Right hindlimb (tissue), 1 donor: ENCODE data around the gene JMJD6.

Experiments used
- DNase-seq: peaks from one replicate; pipeline ENCODE4 v3.0.0-alpha.2; 2018

The JMJD6 gene

DNA sequence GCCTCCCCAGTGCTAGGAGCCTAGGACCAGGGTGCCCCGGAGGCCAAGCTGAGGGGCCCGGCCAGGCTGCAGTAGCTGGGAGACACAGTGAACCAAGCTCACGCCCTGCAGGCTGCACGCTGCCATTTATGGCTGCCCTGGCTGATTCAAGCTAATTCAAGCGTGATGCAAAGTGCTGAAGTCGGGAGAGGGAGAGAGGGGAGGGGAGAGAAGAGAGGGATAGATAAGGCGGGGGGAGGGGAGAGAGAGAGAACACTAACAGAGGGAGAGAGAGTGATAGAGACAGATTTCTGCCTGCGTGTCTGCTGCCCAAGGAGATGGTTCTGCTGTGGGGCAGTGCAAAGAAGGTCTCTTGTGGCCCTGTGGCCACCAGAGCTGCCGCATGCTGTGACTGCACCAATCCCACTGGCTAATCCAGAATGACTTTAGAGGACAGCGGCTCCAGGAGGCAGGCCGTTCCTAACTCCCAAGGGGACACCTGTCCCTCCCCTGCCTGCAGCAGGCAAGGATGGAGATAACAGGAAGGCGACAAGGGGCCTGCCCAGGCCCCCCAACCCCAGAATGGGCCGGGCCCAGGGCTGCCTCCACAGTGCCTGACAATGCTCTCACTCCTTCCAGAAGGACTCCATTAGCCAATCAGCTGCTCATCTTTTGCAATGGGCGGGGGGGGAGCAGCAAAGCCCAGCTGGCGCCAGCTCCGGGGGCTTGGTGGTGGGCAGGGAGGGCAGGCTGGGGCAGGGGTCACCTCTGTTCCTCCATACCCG is 28.5 kb downstream of the JMJD6 start:
- DNase-seq: peak; percentile 37

DNA sequence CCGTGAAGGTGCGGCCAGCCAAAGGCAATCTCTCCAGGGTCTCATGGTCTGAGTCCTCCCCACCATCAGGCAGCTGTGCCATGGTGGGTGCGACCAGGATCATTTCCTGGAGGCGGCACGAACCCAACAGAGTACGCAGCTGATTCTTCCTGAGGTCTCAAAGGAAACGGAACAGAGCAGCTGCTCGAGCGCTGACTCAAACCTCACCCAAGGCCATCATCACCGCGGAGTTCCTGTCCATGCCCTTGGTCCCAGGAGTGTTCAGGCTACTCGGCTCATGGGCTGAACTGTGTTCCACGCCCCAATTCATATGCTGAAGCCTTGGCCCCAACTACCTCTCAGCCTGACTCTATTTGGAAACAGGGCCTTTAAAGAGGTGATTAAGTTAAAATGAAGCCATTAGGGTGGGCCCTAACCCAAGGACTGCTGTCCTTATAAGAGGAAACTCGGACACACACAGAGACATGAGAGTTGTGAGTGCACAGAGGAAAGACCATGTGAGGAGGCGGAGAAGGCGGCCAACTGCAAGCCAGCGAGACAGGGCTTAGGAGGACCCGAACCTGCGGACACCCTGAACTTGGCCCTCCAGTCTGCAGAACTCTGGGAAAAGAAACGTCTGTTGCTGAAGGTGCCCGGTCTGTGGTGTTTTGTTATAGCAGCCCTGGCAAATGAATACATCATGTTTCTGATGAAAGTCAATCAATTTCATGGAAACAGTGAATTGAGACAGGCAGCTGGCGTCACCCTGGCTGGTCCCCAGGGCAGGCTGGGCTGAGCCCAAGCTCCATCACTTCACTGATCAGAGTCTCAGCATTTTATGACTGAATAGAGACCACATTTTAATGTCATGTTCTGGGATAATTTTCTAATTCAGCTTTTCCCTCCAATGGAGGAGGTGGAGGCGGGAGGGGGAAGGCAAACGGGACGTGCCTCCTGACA is 29.4 kb downstream of the JMJD6 start:
- DNase-seq: peak; percentile 49

DNA sequence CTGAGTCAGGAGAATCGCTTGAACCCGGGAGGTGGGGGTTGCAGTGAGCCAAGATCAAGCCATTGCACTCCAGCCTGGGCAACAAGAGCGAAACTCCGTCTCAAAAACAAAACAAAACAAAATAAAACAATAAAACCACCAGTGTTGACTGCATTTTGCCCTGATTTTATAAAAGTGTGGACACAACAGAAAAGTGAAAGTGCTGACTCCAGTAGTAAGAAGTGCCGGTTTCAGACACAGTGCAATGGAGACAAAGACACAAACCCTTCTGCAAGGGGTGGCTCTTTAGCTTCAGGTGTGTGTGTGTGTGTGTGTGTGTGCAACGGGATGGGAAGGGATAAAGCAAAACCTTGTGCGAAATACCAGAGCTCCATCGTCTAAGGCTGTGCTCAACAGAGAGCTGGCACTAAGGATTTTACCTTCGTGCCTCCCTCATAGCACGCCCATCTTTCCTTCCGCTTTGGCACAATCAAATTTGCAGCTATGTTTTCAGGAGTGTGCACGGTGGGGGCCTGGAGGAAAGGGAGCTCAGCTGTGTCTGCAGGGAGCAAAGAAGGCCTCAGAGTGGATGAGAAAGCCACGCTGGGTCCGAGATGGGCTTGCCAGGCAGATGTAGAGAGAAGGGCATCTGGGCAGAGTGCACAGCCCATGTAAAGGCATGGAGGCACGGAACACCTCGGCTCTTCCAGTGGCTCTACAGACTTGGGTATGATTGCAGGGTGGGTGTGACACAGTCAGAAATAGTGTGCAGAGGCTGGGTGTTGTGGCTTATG is 31.2 kb downstream of the JMJD6 start:
- DNase-seq: no peak

DNA sequence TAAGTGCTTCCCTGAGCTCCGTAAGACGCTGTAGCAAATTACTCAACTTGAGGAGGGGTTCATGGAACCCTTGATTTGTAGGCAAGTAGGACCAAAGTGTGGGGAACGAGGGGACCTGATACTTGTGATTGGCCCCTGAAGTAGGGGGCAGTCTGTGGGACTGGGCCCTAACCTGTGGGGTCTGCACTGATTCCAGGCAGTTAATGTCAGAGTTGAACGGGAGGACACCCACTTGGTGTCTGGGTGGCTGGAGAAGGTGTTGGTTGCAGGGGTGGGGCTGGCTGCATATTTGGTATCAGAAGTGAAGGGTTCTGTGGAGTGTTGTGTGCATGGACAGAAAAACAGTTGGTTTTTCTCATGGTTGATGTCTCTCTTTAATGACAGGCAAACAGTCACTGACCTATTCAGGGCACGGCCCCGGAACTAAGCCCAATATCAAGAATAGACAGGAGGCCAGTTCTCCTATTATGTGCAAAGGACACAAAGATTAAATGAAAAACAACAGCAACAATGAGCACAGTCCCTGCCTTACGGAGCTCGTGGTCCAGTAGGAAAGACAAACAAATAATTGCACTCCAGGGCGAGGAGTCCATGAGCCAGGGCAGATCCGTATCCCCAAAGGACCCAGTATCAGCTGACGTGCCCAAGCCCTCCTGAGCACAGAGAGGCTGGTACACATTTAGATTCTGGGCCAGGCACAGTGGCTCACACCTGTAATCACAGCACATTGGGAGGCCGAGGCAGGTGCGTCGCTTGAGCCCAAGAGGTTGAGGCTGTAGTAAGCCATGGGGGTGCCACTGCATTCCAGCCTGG is 34.8 kb downstream of the JMJD6 start:
- DNase-seq: no peak

DNA sequence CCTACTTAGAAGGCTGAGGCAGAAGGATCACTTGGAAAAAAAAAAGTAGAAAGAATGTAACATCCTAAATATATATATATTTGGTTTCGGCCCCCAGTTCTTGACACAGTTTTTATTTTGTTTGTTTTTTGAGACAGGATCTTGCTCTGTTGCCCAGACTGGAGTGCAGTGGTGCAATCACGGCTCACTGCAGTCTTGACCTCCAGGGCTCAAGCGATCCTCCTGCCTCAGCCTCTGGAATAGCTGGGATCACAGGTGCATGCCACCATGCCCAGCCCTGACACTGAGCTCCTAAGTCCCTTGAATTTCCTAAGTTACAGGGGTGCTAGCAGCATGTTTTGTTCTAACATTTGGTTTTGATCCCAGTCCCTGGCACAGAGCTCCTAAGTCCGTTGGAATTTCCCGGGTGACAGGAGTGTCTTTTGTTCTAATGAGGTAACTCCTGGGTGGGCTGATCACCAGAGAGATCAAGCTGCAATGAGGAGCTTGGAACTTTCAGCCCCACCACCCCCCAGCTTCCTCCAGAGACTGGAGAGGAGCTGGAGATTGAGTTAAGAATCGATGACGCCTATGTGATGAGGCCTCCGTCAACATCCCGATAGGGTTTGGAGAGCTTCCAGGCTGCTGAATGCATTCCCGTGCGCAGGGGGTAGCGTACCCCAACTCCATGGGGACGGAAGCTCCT is 35.7 kb downstream of the JMJD6 start:
- DNase-seq: no peak

DNA sequence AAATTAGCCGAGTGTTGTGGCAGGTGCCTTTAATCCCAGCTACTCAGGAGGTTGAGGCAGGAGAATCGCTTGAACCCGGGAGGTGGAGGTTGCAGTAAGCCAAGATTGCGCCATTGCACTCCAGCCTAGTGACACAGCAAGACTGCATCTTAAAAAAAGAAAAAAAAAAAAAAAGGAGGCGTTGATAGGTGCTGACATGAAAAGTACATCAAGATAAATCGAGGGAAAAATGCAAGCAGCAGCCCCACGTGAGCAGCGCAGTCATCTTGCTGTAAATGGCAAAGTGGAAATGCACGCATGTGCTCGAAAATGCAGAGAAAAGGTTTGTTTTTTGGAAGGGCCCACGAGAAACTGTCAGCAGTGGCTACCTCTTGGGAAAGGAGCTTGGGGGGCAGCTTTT is 36.5 kb downstream of the JMJD6 start:
- no peak for DNase-seq

DNA sequence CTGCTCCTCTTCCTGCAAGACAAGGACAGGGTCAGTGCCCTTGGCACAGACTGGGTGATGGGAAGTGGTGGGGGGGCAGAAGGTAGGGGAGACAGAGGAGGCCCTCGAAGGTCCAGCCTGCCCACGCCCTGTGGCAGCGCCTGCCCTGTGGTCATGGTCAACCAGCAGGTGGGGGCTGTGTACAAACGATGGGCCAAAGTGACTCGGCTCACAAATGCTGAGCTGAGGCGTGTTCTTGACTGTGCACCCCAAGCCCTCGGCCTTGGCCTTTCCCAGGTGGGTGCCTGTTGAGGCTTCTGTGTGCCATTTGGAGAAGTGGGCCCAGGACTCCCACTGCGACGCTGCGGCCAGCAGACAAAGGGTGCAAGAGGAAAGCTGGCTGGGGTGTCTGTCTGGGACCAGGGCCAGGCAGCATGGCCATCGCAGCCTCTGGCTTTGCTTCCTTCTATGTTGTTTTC is 38.2 kb downstream of the JMJD6 start:
- no peak for DNase-seq

DNA sequence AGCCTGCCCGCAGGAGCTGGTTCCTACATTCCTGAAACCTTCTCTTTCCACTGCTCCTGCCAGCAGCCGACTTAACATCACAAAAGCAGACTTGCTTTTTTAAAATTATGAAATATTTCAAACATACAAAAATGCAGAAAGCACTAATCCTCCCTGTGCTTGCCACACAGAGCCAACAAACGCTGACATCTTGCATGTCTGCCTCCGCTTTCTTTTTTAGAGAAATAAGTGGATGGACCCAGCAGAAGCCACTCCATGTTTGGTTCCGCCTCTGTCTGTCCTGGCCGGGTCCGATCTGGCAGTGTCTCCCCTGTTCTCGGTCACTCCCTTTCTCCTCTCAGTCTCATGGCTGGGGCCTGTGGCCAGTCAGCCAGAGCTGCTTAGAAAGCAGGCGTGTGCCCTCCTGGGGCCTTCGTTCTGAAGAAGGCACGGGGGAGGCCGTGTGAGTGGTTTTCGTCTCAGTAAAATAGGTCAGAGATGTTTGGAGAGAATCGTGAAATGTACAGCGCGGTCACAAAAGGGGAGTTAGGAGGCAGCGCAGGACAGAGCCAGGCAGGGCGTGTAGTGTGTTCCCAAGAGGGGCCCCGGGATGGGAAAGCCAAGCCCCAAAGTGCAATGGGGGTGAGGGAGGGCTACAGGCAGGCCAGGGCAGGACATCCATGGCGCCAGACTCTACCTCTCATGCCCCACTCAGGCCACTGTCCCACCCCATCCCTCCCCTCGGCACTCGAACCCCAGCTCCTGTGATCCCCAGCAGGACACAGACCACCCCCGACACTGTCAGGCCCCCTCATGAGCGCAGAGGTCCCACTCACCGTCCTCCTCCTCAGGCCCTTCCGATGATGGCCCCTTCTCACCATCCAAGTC is 38.9 kb downstream of the JMJD6 start:
- DNase-seq: peak; percentile 76

DNA sequence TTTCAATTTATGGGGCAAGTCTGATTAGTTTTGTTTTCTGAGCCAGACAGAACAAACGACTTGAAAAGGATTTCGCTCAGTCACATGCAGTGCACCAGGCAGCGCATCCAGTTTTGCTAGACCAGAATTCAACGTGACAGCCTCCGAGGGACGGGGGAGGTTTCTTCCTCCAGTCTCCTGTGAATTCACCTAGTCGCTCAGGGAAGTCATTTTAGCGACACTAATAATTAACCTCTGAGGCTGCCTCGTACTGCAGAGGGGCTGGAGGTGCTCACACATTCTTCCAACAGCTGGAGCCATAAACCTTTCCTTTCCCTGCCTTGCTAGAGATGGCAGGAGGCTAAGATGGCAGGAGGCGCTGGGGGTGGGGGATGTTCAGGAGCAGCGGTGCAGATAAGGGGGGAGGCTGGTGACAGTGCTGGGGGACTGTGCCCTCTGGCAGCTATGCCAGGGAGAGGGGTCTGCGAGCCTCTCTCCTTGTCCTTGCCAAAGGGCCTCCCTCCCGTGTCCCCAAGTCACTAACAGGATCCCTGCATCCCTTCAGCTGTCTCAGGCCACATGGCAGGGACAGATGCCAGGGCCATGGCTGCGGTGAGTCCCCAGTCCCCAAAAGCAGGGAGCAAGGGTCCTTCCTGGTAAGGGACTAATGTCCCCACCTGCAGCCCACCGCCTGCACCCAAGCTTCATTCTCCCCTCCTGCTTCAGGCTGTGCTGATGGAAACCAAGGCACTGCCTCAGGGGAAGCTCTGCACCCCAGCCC is 39.7 kb downstream of the JMJD6 start:
- DNase-seq: no peak

DNA sequence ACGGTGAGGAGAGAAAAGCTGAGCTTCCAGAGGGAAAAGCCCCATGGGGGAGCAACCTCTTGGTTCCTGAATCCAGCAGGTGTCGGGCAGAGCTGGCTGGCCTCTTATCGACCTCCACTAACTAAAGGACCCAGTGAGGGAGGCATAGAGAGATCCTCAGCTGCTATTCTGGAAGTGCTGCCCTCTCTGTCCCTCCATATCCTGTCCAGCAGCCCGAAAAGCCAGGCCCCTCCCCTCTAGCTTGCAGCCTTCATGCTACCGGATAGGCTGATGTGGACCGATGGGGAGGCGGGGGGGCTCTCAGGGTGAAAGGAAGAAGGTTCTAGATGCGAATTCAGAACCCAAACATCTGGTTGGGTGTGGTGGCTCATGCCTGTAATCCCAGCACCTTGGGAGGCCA is 40.6 kb downstream of the JMJD6 start:
- no peak for DNase-seq

DNA sequence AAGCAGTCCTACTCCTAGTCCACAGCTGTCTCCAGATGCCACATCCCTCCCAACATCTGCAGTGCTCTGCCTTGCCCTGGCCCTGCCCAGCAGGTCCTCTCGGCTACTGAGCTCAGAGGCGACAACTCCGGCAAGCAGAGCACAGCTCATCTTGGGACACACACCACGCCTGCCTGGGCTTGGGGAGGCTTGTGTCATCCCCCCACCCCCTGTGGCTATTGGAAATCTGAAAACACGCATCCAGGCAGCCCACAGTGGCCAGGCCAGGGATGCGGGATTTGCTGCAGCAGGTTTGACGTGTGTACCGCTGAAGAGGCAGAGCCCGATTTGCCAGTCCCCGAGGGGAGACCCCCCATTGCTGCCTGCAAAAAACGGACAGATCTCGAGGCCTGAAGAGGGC is 41.0 kb downstream of the JMJD6 start:
- DNase-seq: no peak

DNA sequence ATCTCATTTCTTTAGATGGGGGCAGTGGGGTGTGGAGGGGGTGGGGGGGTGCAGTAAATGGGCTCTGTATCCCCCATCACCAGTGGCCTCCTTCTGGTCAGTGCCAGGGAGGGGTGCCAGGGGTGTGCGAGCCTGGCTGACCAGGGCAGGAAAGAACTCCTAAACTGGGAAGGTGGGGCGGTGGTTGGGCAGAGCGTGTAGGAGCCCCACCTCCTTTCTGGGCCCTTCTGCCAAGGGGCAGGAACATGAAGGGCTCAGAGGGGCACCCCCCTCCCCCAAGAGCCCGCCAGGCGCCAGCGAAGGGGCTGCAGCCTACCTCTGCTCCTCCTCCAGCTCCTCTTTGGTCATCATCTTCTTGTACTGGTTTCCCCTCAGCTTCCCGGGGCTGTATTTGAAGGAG is 41.6 kb downstream of the JMJD6 start:
- no peak for DNase-seq

DNA sequence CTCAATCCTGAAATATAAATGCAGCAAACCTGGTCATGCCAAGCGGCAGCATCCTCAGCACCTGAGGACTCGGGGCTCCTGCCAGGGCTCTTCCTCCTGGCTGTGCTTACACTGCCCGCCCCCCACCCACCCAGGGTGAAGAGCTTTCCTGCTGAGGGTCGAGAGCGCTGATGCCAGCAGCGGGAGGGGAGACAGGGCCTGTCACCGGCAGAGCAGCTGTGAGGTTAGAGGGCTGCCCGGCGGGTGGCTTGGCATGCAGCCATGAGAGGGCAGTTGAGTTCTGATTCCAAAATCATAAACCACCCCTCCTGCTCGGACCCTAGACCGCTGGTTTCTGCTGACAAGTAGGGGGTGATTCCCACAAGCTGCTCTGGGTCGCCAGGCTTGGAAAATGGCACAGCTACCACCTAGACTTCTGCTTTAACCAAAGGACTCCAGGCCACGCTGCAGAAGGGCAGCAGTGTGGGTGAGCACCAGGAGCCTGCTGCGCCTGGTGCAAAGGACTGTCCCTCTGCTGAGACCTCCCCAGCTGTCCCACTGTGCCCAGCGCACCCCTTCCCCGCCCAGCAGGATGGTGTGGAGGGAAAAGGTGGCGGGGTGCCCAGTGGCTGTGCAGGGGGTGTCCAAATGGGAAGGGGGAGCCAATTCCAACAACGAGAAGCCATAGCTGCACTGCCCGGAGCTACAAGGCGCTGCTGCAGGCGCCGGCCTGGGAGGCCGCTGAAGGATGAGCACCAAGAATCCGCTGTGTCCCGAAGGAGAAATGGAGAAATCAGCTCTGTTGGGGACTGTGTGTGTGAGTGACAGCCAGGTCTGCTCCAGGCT is 42.3 kb downstream of the JMJD6 start:
- DNase-seq: no peak

DNA sequence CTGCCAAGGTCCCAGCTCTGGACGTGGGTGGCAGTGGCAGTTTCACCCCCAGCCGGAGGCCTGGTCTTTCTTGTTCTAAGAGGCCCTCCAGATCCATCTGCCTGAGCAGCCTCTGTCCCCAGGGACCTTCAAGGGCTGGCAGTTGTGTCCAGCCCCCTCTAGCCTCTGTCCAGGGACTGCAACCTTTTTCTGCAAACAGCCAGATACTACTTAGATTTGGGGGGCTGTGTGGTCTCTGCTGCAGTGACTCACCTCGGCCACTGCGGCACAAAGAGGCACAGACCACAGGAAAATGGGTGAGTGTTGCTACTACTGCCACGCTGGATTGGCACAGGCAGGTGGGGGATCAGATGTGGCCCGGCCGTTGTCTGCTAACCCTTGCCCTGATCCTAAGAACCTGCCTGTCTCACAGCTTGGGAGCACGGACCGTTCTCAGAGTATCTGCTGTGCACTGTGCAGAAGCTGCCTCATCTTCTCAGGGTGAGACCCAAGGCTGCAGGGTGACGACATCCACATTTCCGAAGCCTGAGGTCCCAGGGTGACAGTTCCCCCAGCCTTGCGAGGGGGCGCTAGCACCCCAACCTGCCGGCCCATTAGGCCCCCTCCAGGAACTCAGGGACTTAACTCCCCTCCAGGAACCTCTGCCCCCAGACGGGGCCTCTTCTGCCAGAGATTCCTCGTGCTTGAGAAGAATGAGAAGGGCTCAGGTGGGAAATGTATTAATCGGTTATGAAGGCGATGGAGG is 43.2 kb downstream of the JMJD6 start:
- no peak for DNase-seq

DNA sequence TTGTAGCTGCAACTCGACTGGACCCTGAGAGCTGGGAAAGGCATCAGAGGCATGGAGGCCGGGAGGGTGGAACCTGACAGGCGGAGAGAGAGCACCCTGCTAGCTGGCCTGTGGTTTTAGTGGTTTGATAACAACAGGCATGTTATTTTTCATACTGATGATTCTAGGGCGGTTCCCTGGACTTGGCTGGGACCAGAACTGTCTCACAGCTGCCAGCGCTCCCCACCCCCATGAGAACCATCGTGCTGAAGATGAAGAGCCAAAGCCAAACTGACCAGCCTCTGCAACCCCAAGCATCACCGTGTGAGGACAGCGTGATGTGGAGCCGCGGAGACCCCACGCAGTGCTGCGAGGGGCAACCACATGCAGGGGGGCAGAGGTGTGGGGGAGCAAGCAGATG is 44.1 kb downstream of the JMJD6 start:
- DNase-seq: peak; percentile 54

DNA sequence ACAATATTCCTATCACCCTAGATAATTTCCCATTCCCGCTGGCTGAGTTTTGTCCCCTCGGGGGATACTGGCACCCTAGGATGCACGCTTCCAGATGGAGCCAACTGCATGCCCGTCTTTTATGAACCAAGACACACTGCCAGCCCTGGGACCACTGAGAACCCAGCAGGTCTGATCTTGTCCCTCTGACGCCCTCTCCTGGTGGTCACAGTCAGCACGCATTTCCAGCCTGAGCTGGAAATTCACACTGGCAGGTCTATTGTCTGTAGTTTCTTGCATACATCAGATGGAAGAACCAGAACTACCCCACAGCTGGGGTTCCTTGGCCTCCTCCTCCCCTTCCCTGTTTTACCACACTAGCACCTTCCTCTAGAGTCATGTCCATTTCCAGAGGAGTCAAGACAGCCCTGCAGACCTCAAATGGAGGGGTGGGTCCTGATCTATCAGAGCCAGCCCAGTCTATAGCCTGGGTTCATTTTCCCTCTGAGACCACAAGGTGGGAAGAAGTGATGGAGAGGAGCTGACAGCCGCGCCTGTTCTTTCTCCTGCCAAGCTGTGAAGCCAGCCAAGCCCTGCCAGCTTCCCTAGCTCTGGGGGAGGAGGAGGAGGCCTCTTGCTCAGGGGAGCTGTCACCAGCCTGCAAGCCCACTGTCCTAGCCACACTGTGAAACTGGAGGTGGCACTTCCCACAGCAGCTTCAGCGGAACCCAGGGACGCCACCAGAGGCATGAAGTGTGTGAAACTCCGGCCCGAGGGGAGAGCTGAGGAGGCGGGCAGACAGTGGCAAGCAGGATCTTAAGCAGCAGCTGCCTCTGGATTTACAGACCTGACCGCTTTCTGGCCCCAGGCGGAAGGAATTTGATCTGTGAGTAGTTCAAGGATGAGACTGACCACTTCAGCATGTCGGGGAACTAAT is 44.9 kb downstream of the JMJD6 start:
- DNase-seq: peak; percentile 84

DNA sequence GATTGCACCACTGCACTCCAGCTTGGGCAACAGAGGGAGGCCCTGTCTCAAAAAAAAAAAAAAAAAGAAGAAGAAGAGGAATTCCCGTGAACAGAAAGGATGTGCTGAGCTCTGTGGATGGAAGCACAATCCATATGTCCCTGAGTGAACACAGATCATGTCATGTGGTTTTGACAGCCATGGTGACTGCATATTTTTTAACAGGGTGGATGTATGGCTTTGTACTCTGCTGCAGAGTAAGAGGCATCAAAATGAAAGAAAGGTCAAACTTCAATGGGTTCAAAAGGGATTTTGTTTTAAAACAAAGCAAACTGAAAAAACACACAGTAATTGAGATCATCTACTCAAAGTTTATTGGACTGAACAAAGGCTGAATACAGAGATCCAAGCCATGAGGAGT is 47.2 kb downstream of the JMJD6 start:
- no peak for DNase-seq
